Measurements from ENCODE around the gene NRN1.

- TF ChIP-seq CTCF (IDR thresholded peaks at IDR 0.05; ENCODE audit: insufficient read depth, low read depth, low read length), result no peak
- TF ChIP-seq EZH2 (IDR thresholded peaks at IDR 0.05; ENCODE audit: insufficient read depth, low read length), result no peak
Measured at GRCh38 chr6:5990786-5991185, 15.9 kb downstream of the NRN1 start.
